Smooth muscle cell (in vitro differentiated cells): ENCODE data around the gene RAD51C. TPM values are rescaled to one million over a fixed set of nuclear protein-coding genes. Genes with fewer than 3 reads are reported as not detected.

ENCODE experiments used
- DNase-seq: peaks from one replicate; lab custom pipeline; 2025; ENCODE audit not compliant: unreplicated experiment; lab: John Stamatoyannopoulos, UW
- H2AFZ ChIP-seq: fragments of 200-600 bp; sonication (generic); 2 replicates; pipeline ENCODE4 v1.6.0; 2016; ENCODE audit warnings: antibody characterized with exemption, low read depth, mild to moderate bottlenecking
- H3F3A ChIP-seq: fragments of 200-600 bp; sonication (generic); 2 replicates; pipeline ENCODE4 v1.6.0; 2017; ENCODE audit warnings: antibody characterized with exemption, low read depth
- H3K27ac ChIP-seq: fragments of 200-600 bp; sonication (generic); 2 replicates; pipeline ENCODE4 v1.5.1; 2016; ENCODE audit warnings: low read depth, mild to moderate bottlenecking
- H3K27me3 ChIP-seq: fragments of 200-600 bp; sonication (generic); 2 replicates; pipeline ENCODE4 v1.6.1; 2016; ENCODE audit warnings: low read depth, mild to moderate bottlenecking
- H3K36me3 ChIP-seq: fragments of 200-600 bp; sonication (generic); 2 replicates; pipeline ENCODE4 v1.5.1; 2016; ENCODE audit warnings: low read depth
- H3K4me1 ChIP-seq: fragments of 200-600 bp; sonication (generic); 2 replicates; pipeline ENCODE4 v1.5.1; 2016; ENCODE audit warnings: low read depth
- H3K4me2 ChIP-seq: fragments of 200-600 bp; sonication (generic); 2 replicates; pipeline ENCODE4 v1.6.0; 2016; ENCODE audit warnings: mild to moderate bottlenecking
- H3K4me3 ChIP-seq: fragments of 200-600 bp; sonication (generic); 2 replicates; pipeline ENCODE4 v1.5.1; 2016; ENCODE audit warnings: mild to moderate bottlenecking
- H3K79me2 ChIP-seq: fragments of 200-600 bp; sonication (generic); 2 replicates; pipeline ENCODE4 v1.6.0; 2016; ENCODE audit warnings: low read depth, mild to moderate bottlenecking
- H3K9ac ChIP-seq: fragments of 200-600 bp; sonication (generic); 2 replicates; pipeline ENCODE4 v1.6.0; 2016; ENCODE audit warnings: low read depth
- H3K9me3 ChIP-seq: fragments of 200-600 bp; sonication (generic); replicated peaks from 2 replicates; pipeline ENCODE4 v1.5.1; 2016; ENCODE audit warnings: low read depth
- H4K20me1 ChIP-seq: fragments of 200-600 bp; sonication (generic); 2 replicates; pipeline ENCODE4 v1.6.0; 2016; ENCODE audit warnings: low read depth
- WGBS: methylation state at CpG from one replicate; pipeline ENCODE4 v1.1.7; 2016; ENCODE audit warnings: low lambda C conversion rate; 5-methylcytosine and 5-hydroxymethylcytosine counted together
- polyA plus RNA-seq: library from polyadenylated mRNA; unstranded; fragments of >200 nt; fragmentation: Nextera tagmentation; extraction: Ambion mirVana; gene quantifications from 2 replicates; pipeline ENCODE4 v1.2.1, GENCODE V29; 2016
- small RNA-seq: library from RNA; depleted of rRNA; stranded (forward); fragments of <200 nt; gene quantifications from one replicate; pipeline ENCODE3, GENCODE V24; 2014
- total RNA-seq: library from RNA; depleted of rRNA; stranded (reverse); fragments of >200 nt; gene quantifications from 2 replicates; pipeline ENCODE4 v1.2.3, GENCODE V29; 2014
- TF ChIP-seq, protein P1 (sequence below): fragments of 200-600 bp; sonication (generic); IDR thresholded peaks from 2 replicates; pipeline ENCODE4 v1.5.1; 2017; ENCODE audit warnings: borderline replicate concordance, mild to moderate bottlenecking, antibody characterized with exemption; ENCODE audit not compliant: insufficient read depth, poor library complexity, severe bottlenecking

RAD51C gene
- total and polyA plus RNA-seq, 2 experiments from 2014 or later = 20.9 to 27.1 TPM

GRCh38 chr17:58783380-58783779, 91.0 kb downstream of the RAD51C start:
- Histone ChIP-seq H3K79me2 (no peaks in the 10 kb centered on the region), H3K4me3 (no peak overlapping the region), H3K9ac (no peak overlapping the region), H3F3A (no peaks in the 10 kb centered on the region), H2AFZ (no peak overlapping the region), H3K36me3 (no peaks in the 10 kb centered on the region), H3K9me3 (no peaks in the 10 kb centered on the region), H3K4me2 (no peak overlapping the region), H3K27ac (no peak overlapping the region), H4K20me1 (no peaks in the 10 kb centered on the region), H3K27me3 (no peaks in the 10 kb centered on the region), H3K4me1 (peaks cover 6% of the 10 kb centered on the region)
- WGBS = 45% methylated on average over 4 of the region's 4 CpGs
- TF ChIP-seq, protein P1, sequence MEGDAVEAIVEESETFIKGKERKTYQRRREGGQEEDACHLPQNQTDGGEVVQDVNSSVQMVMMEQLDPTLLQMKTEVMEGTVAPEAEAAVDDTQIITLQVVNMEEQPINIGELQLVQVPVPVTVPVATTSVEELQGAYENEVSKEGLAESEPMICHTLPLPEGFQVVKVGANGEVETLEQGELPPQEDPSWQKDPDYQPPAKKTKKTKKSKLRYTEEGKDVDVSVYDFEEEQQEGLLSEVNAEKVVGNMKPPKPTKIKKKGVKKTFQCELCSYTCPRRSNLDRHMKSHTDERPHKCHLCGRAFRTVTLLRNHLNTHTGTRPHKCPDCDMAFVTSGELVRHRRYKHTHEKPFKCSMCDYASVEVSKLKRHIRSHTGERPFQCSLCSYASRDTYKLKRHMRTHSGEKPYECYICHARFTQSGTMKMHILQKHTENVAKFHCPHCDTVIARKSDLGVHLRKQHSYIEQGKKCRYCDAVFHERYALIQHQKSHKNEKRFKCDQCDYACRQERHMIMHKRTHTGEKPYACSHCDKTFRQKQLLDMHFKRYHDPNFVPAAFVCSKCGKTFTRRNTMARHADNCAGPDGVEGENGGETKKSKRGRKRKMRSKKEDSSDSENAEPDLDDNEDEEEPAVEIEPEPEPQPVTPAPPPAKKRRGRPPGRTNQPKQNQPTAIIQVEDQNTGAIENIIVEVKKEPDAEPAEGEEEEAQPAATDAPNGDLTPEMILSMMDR = no peak
- DNase-seq = no peak

DNA sequence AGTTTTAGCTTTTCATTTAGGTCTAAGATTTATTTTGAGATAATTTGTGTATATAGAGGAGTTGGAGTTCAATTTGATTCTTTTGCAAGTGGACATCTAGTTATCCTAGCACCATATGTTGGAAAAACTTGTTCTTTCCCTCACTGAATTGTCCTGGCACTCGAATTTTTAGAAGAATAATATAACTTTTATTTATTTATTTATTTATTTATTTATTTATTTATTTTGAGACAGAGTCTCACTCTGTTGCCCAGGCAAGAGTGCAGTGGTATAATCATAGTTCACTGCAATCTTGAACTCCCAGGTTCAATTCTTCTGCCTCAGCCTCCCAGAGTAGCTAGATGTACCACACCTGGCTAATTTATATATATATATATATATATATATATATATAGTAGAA, 92.7 kb downstream of the RAD51C start:
- H3F3A ChIP-seq = no peaks in the 10 kb centered on the region
- H3K27me3 ChIP-seq = no peaks in the 10 kb centered on the region
- no peaks in the 10 kb centered on the region for H3K9me3 ChIP-seq
- WGBS = 62% methylated on average over 1 of the region's 1 CpG
- H3K36me3 ChIP-seq = no peaks in the 10 kb centered on the region
- TF ChIP-seq, protein P1 = no peak
- no peaks in the 10 kb centered on the region for H3K79me2 ChIP-seq
- no peaks in the 10 kb centered on the region for H4K20me1 ChIP-seq
- H3K4me2 ChIP-seq = no peak overlapping the region
- peaks cover 6% of the 10 kb centered on the region for H3K4me1 ChIP-seq
- no peak overlapping the region for H3K4me3 ChIP-seq
- no peak overlapping the region for H2AFZ ChIP-seq
- H3K9ac ChIP-seq = no peak overlapping the region
- no peak overlapping the region for H3K27ac ChIP-seq
- DNase-seq = no peak

Small RNA genes within 50 kb of the gene (small RNA-seq; reads per million reads assigned to genes)
- not detected for gene AC011195.1
- not detected for gene AC025521.1
- not detected for gene RF00017
- gene RNU1-108P = not detected
- gene RNU1-52P = not detected
- gene RNU1-85P = 0.08 reads per million

Other genes with a start within 250 kb of the RAD51C start
- not detected in 2 replicates for gene HSF5, start 204.2 kb upstream of the RAD51C start, total RNA-seq
- gene HSF5, start 204.2 kb upstream of the RAD51C start, polyA plus RNA-seq = not detected in 2 replicates
- gene MTMR4, start 178.0 kb upstream of the RAD51C start, total RNA-seq = 25.4 and 45.0 TPM in 2 replicates
- gene MTMR4, start 178.0 kb upstream of the RAD51C start, polyA plus RNA-seq = 15.8 and 20.6 TPM in 2 replicates
- gene TEX14, start 557 bp upstream of the RAD51C start, total RNA-seq = 0.04 TPM in 1 of 2 replicates, not detected in the other
- gene TEX14, start 557 bp upstream of the RAD51C start, polyA plus RNA-seq = not detected in 2 replicates
- gene PPM1E, start 63.3 kb downstream of the RAD51C start, total RNA-seq = 0.72 and 1.6 TPM in 2 replicates
- 0.02 and 0.29 TPM in 2 replicates for gene PPM1E, start 63.3 kb downstream of the RAD51C start, polyA plus RNA-seq